Retina (tissue), 1 donor: ENCODE measurements around the gene TRIM43.
"Not testable (repeated sequence)": the region's sequence is repeated elsewhere in the genome, so short reads cannot be mapped to it uniquely, and the experiment has no call there.

ENCODE experiments used
- DNase-seq: peaks from one replicate; pipeline ENCODE4 v3.0.0-alpha.2; 2016

TRIM43 gene

GRCh38 chr2:95641787-95642186 lies 50.0 kb downstream of the TRIM43 start:
- not testable (repeated sequence) for DNase-seq

- not testable (repeated sequence) for DNase-seq
These were observed 50.6 kb downstream of the TRIM43 start for GRCh38 chr2:95642360-95642759.

DNA sequence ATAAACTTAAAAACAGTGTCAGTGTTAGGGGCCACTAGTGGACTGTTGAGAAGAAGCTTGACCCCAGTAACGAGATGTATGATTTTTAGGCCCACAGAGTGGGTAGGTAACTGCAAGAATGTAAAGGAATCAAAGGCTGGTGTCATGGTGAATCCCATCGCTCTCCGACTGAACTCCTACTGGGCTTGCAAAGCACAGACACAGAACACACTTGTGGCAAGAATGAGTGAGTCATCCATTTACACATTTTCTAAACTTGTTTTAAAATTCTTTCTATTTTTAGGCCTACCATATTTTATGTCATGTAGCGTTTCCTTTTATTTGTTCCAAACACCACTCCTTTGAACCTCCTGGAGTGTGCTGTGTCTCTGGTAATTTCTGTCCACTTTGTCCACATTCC lies 51.1 kb downstream of the TRIM43 start:
- DNase-seq, result not testable (repeated sequence)

- not testable (repeated sequence) for DNase-seq
These were observed 53.5 kb downstream of the TRIM43 start for GRCh38 chr2:95645312-95645711.

GRCh38 chr2:95646274-95646994 lies 54.6 kb downstream of the TRIM43 start:
- DNase-seq, result not testable (repeated sequence)

- DNase-seq, result not testable (repeated sequence)
These were observed 57.2 kb downstream of the TRIM43 start for GRCh38 chr2:95648894-95649544.
